Esophagus squamous epithelium (tissue), 5 donors: ENCODE measurements around the gene IKBKE. TPM values are rescaled to one million over a fixed set of nuclear protein-coding genes. Genes with fewer than 3 reads are reported as not detected.

ENCODE experiments used
- DNase-seq: peaks from one replicate; lab custom pipeline; 2025; lab: John Stamatoyannopoulos, UW
- H3K27ac ChIP-seq, 4 donors: fragments of 200-600 bp; sonication (generic); one replicate each; pipeline ENCODE4 v1.5.1; 2016 to 2019; ENCODE audit warnings: mild to moderate bottlenecking in 1 of 4
- H3K27me3 ChIP-seq, 4 donors: fragments of 200-600 bp; sonication (generic); 1 replicate in 3 of 4; 2 replicates in 1 of 4; pipeline versions ENCODE4 v1.5.1 to v1.6.0; 2017 to 2021; ENCODE audit warnings: antibody characterized with exemption in 1 of 4
- H3K36me3 ChIP-seq, 3 donors: fragments of 200-600 bp; sonication (generic); one replicate each; pipeline ENCODE4 v1.5.1; 2016 to 2019
- H3K4me1 ChIP-seq, 3 donors: fragments of 200-600 bp; sonication (generic); one replicate each; pipeline ENCODE4 v1.5.1; 2017 to 2019
- H3K4me3 ChIP-seq, 4 donors: fragments of 200-600 bp; sonication (generic); 1 replicate in 3 of 4; 2 replicates in 1 of 4; pipeline ENCODE4 v1.5.1; 2016 to 2019; ENCODE audit warnings: mild to moderate bottlenecking in 2 of 4, moderate library complexity in 1 of 4
- H3K9me3 ChIP-seq, 3 donors: fragments of 200-600 bp; sonication (generic); one replicate each; pipeline ENCODE4 v1.5.1; 2016 to 2019
- CTCF ChIP-seq, 6 experiments: fragments of 450-650 bp in 4 of 6; fragments of 200-600 bp in 2 of 6; sonication (generic) in 2 of 6; IDR thresholded peaks; one replicate each; pipeline ENCODE4 v1.5.1; 2016 to 2019; ENCODE audit warnings: antibody characterized with exemption in 6 of 6, mild to moderate bottlenecking in 4 of 6, moderate library complexity in 4 of 6
- POLR2A ChIP-seq, 4 donors: fragments of 450-650 bp; IDR thresholded peaks; one replicate each; pipeline ENCODE4 v1.6.1; 2017; ENCODE audit warnings: antibody characterized with exemption in 4 of 4, mild to moderate bottlenecking in 4 of 4, moderate library complexity in 3 of 4
- WGBS, 2 donors: methylation state at CpG; one replicate each; pipeline ENCODE4 v1.1.5; 2018; 5-methylcytosine and 5-hydroxymethylcytosine counted together
- intact Hi-C: fragments of 100-400 bp; cut with DNase I; formaldehyde crosslinking; loops from one replicate; pipeline ENCODE4 v1.15.0; 2022
- total RNA-seq, 4 donors: library from RNA; depleted of rRNA; stranded (reverse); fragments of >200 nt; gene quantifications; one replicate each; pipeline ENCODE4 v1.1.0, GENCODE V29; 2016
- donor health status: DM: yes; HTN: yes; CAD: no.

Gene IKBKE
- total RNA-seq, 4 donors from 2014 or later = 12.6 to 23.7 (median 18.1) TPM

- Histone ChIP-seq H3K36me3 (peaks cover 0 to 99% (median 13%) of the 10 kb centered on the region in 3 donors), H3K4me1 (peaks cover 0 to 18% (median 0%) of the 10 kb centered on the region in 3 donors), H3K9me3 (no peaks in the 10 kb centered on the region), H3K4me3 (no peak overlapping the region), H3K27me3 (no peaks in the 10 kb centered on the region), H3K27ac (no peak overlapping the region)
- intact Hi-C loops = no loop called here
- TF ChIP-seq POLR2A (IDR thresholded peaks at IDR 0.05) (no peak), CTCF (IDR thresholded peaks at IDR 0.05) (no peak)
- WGBS, 2 donors = 85% methylated on average over 2 of the region's 3 CpGs; no CpG with 5 or more reads in 1 of the 2 donors
- DNase-seq = no peak
Observed at GRCh38 chr1:206447422-206447765, 22.9 kb upstream of the IKBKE start.

GRCh38 chr1:206447792-206448191 is 22.5 kb upstream of the IKBKE start:
- WGBS, 2 donors = 78 to 89% methylated on average over 3 to 4 of the region's 4 CpGs
- TF ChIP-seq CTCF (IDR thresholded peaks at IDR 0.05) = no peak
- no peak for TF ChIP-seq POLR2A (IDR thresholded peaks at IDR 0.05)

GRCh38 chr1:206448471-206448870 is 21.8 kb upstream of the IKBKE start:
- Histone ChIP-seq H3K9me3 (no peaks in the 10 kb centered on the region), H3K27me3 (no peaks in the 10 kb centered on the region), H3K4me1 (peaks cover 0 to 18% (median 0%) of the 10 kb centered on the region in 3 donors), H3K27ac (no peak overlapping the region), H3K4me3 (no peak overlapping the region), H3K36me3 (peaks cover 0 to 99% (median 13%) of the 10 kb centered on the region in 3 donors)
- DNase-seq = no peak
- TF ChIP-seq POLR2A (IDR thresholded peaks at IDR 0.05) = no peak
- WGBS, 2 donors = 65 to 88% methylated on average over 4 of the region's 4 CpGs
- intact Hi-C loops = no loop called here

More at GRCh38 chr1:206447792-206448191, 22.5 kb upstream of the IKBKE start:
- DNase-seq = no peak
- peaks cover 0 to 18% (median 0%) of the 10 kb centered on the region in 3 donors for H3K4me1 ChIP-seq
- no peak overlapping the region for H3K4me3 ChIP-seq
- H3K9me3 ChIP-seq = no peaks in the 10 kb centered on the region
- H3K27me3 ChIP-seq = no peaks in the 10 kb centered on the region
- intact Hi-C loops = no loop called here
- no peak overlapping the region for H3K27ac ChIP-seq
- H3K36me3 ChIP-seq = peaks cover 0 to 99% (median 13%) of the 10 kb centered on the region in 3 donors

GRCh38 chr1:206449565-206449964 is 20.7 kb upstream of the IKBKE start:
- Histone ChIP-seq H3K9me3 (no peaks in the 10 kb centered on the region), H3K36me3 (peaks cover 0 to 99% (median 16%) of the 10 kb centered on the region in 3 donors), H3K4me3 (no peak overlapping the region), H3K27me3 (no peaks in the 10 kb centered on the region), H3K27ac (no peak overlapping the region), H3K4me1 (peaks cover 0 to 15% (median 0%) of the 10 kb centered on the region in 3 donors)
- no peak for DNase-seq
- no peak for TF ChIP-seq POLR2A (IDR thresholded peaks at IDR 0.05)
- 59 to 63% methylated on average over 1 of the region's 1 CpG for WGBS, 2 donors
- intact Hi-C loops = no loop called here

GRCh38 chr1:206450281-206450680 is 20.0 kb upstream of the IKBKE start:
- Histone ChIP-seq H3K36me3 (peaks cover 0 to 99% (median 18%) of the 10 kb centered on the region in 3 donors), H3K9me3 (no peaks in the 10 kb centered on the region), H3K4me3 (no peak overlapping the region), H3K27me3 (no peaks in the 10 kb centered on the region), H3K4me1 (peaks cover 0 to 8% (median 0%) of the 10 kb centered on the region in 3 donors), H3K27ac (no peak overlapping the region)
- TF ChIP-seq CTCF (IDR thresholded peaks at IDR 0.05) = no peak
- no peak for TF ChIP-seq POLR2A (IDR thresholded peaks at IDR 0.05)
- intact Hi-C loops = no loop called here
- no peak for DNase-seq
- WGBS, 2 donors = 91 to 93% methylated on average over 12 of the region's 12 CpGs

- intact Hi-C loops = no loop called here
- no peak for DNase-seq
- peaks cover 0 to 8% (median 0%) of the 10 kb centered on the region in 3 donors for H3K4me1 ChIP-seq
- no peaks in the 10 kb centered on the region for H3K27me3 ChIP-seq
- H3K4me3 ChIP-seq = no peak overlapping the region
- WGBS, 2 donors = 82 to 93% methylated on average over 8 to 9 of the region's 9 CpGs
- no peak for TF ChIP-seq POLR2A (IDR thresholded peaks at IDR 0.05)
- peaks cover 0 to 98% (median 16%) of the 10 kb centered on the region in 3 donors for H3K36me3 ChIP-seq
- H3K27ac ChIP-seq = no peak overlapping the region
- H3K9me3 ChIP-seq = no peaks in the 10 kb centered on the region
Observed at GRCh38 chr1:206451134-206451686, 19.1 kb upstream of the IKBKE start.
